ENCODE measurements around the gene LAMB3. TPM values are rescaled to one million over a fixed set of nuclear protein-coding genes. Genes with fewer than 3 reads are reported as not detected.
A peak's percentile ranks its signal among the peaks of the same experiment; 100 is the strongest.

The LAMB3 gene
- total RNA-seq, 6 experiments from 2014 or later: 8.0 to 10.3 (median 9.8) TPM

DNA sequence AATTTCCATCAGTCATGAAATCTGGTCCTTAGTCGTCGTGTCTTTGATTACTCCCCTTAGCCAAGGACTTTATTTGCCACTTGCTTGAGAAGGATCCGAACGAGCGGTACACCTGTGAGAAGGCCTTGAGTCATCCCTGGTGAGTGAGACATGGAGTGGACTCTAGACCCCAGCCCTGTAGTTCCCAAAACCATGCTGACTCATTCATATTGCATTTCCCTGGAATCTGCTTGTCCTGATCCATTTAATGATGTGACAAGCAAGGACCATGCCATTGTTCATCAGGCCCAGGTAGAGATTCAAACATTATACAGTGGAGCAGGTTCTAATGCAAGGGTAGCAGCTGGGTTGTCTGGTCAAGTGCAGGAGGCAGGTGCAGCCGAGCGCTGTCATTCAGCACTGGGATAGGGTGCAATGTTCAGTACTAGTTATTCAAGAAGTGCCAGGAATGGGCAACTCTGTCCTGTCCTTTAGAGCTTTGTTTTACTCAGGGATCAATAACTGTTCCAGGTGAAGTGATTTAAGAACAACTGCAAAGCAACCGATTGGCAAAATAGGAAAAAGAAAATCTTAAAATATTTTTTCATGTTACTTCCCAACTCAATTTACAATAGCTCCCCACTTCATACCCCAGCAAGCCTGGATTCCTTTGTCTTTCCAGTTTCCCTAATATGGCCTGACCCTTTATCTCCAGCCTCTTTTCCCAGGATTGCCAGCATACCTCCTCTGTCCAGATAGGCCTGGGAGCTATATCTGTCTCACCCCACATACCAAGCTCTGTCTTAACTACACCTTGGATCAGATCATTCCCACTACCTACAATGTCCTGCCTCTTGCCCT is 42.2 kb downstream of the LAMB3 start:
- Mint-ChIP-seq H3K4me3 (no peak overlapping the region), H3K27ac (no peak overlapping the region), H3K9me3 (no peaks in the 10 kb centered on the region), H3K36me3 (ENCODE audit: low read depth) (peaks cover 9% of the 10 kb centered on the region), H3K27me3 (ENCODE audit: insufficient read depth) (no peaks in the 10 kb centered on the region; the same call in 1 of the 2 replicates), H3K4me1 (ENCODE audit: low read depth) (no peaks in the 10 kb centered on the region)
- TF ChIP-seq, protein P1, sequence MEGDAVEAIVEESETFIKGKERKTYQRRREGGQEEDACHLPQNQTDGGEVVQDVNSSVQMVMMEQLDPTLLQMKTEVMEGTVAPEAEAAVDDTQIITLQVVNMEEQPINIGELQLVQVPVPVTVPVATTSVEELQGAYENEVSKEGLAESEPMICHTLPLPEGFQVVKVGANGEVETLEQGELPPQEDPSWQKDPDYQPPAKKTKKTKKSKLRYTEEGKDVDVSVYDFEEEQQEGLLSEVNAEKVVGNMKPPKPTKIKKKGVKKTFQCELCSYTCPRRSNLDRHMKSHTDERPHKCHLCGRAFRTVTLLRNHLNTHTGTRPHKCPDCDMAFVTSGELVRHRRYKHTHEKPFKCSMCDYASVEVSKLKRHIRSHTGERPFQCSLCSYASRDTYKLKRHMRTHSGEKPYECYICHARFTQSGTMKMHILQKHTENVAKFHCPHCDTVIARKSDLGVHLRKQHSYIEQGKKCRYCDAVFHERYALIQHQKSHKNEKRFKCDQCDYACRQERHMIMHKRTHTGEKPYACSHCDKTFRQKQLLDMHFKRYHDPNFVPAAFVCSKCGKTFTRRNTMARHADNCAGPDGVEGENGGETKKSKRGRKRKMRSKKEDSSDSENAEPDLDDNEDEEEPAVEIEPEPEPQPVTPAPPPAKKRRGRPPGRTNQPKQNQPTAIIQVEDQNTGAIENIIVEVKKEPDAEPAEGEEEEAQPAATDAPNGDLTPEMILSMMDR (IDR thresholded peaks at IDR 0.05): no peak
- no peak for DNase-seq

DNA sequence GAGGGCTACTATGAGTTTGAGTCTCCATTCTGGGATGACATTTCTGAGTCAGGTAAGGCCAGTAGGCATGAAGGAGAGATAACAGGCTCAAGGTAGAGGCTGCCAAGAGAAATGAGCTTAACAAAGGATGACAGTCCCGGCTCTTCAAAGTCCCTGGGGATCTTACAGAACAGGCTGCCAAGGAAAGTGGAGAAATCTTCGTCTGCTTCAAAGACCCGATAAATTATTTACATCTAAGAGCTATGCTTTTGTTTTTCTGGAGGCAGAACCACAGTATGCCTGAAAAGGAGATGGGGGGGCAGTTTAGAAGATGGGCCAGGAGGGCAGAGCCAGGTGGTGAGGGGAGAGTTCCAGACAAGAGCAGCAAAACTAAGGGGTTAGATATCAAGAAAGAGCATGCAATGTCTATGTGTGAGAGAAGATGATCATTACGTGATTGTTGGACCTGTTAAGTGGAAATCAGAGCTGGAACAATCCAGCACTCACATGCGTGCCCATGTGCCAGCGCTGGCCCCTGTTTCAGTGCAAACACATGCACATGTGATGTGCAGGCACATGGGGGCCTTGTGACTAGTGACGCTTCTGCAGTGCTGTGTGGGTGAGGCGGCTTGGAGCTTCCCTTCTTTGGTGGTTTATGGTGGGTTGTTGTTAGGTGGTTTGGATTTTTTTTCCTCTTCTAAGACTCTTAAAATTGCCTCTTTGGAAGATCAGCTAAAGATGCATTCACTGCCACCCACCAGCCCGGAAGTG is 43.0 kb downstream of the LAMB3 start:
- H3K9me3 Mint-ChIP-seq: no peaks in the 10 kb centered on the region
- no peak overlapping the region for H3K27ac Mint-ChIP-seq
- H3K4me1 Mint-ChIP-seq (ENCODE audit: low read depth): no peaks in the 10 kb centered on the region
- H3K36me3 Mint-ChIP-seq (ENCODE audit: low read depth): peaks cover 1% of the 10 kb centered on the region
- TF ChIP-seq, protein P1 (IDR thresholded peaks at IDR 0.05): no peak
- H3K4me3 Mint-ChIP-seq: no peak overlapping the region
- no peak for DNase-seq
- no peaks in the 10 kb centered on the region; the same call in 1 of the 2 replicates for H3K27me3 Mint-ChIP-seq (ENCODE audit: insufficient read depth)

DNA sequence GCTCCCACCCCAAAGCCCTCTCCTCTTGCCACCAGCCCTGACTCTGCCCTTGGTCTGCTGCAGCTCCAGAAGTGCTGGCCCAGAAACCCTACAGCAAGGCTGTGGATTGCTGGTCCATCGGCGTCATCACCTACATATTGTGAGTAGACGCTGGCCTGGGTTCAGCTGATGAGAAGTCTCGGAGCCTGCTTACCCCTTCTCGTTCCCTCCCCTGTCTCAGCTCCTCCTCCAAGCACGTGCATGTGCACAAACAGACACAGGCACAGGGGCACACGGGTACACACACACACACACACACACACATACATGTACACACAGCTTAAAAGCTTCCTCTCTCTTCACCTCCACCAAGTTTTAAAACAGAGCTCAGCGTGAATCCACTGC is 44.4 kb downstream of the LAMB3 start:
- Mint-ChIP-seq H3K36me3 (ENCODE audit: low read depth) (no peaks in the 10 kb centered on the region), H3K4me3 (no peak overlapping the region), H3K4me1 (ENCODE audit: low read depth) (no peaks in the 10 kb centered on the region), H3K27ac (0 out of 2 replicates have a peak overlapping the region, but pooled peaks have one; percentile 72), H3K9me3 (no peaks in the 10 kb centered on the region), H3K27me3 (ENCODE audit: insufficient read depth) (no peaks in the 10 kb centered on the region; the same call in 1 of the 2 replicates)
- DNase-seq: no peak
- TF ChIP-seq, protein P1 (IDR thresholded peaks at IDR 0.05): no peak

DNA sequence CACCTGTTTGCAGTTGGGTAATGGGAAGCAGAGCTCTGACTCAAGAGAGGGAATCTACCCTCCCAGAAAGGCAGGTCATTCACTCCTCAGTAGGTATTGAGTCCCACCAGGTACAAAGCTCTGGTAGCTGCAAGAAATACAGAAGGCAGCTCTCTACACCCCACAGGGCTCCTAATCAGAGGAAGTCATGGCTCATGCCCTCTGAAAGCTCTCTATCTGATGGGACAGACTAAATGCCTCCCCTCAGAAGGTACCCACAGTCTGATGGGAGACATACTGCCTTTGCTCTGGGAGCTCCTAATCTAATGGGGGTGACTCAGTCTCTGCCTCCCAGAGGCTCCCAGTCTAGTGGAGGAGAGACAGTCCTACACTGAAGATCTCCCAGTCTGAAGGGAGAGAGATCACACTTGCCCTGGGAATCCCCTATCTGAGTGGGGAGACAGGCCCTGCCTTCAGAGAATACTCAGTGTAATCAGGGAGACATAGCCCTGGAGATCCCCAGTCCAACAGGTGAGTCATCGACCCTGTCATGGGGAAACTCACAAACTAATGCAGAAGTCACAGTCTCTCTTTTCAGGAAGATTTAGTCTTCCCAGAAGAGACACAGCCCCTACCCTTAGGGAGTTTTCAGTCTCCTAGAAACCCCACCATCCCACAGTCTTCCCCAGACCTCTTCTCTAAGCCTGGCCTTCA is 45.0 kb downstream of the LAMB3 start:
- DNase-seq: peak; percentile 53
- Mint-ChIP-seq H3K36me3 (ENCODE audit: low read depth) (no peaks in the 10 kb centered on the region), H3K27me3 (ENCODE audit: insufficient read depth) (no peaks in the 10 kb centered on the region; the same call in 1 of the 2 replicates), H3K4me3 (no peak overlapping the region), H3K9me3 (no peaks in the 10 kb centered on the region), H3K27ac (peak overlapping the region; percentile 72; the same call in 1 of the 2 replicates), H3K4me1 (ENCODE audit: low read depth) (peaks cover 2% of the 10 kb centered on the region)
- TF ChIP-seq, protein P1 (IDR thresholded peaks at IDR 0.05): no peak

DNA sequence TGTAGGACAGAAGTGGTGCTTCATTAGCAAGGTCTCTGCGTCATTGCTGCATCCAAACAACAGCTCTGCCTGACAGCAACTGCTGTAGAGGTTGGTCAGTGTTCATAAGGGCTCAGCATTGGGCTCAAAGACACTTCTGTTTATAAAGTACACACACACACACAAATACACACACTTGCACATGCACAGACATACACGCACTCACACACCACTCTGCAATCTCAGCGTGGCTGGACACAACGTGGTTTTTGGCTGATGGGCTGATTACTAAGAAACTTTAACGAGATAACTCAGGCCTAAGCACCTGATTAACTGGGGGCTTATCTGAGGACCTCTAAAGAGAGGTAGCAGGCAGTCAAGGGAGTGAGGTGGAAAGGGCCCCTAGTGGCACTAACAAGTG is 48.3 kb downstream of the LAMB3 start:
- Mint-ChIP-seq H3K27ac (no peak overlapping the region), H3K27me3 (ENCODE audit: insufficient read depth) (no peaks in the 10 kb centered on the region; the same call in 1 of the 2 replicates), H3K4me3 (no peak overlapping the region), H3K36me3 (ENCODE audit: low read depth) (no peaks in the 10 kb centered on the region), H3K9me3 (no peaks in the 10 kb centered on the region), H3K4me1 (ENCODE audit: low read depth) (peaks cover 29% of the 10 kb centered on the region)
- TF ChIP-seq, protein P1 (IDR thresholded peaks at IDR 0.05): no peak
- DNase-seq: no peak

Data from HFFc6 (cell line).